HCT116 (cell line): Measurements from ENCODE around the gene RAI14. TPM values are rescaled to one million over a fixed set of nuclear protein-coding genes. Genes with fewer than 3 reads are reported as not detected.

Source experiments
- ATAC-seq: fragments of 200-7000 bp; cut with Tn5 transposase; 2 replicates; pipeline ENCODE4 v1.9.1; 2020; ENCODE audit warnings: mild to moderate bottlenecking, moderate library complexity
- BruUV-seq: library from RNA; stranded (reverse); fragments of 400-500 nt; replicated peaks from 2 replicates; lab custom pipeline; 2021; lab: Mats Ljungman, UMichigan
- CTCF ChIA-PET: fragments of 300-600 bp; sonication (Branson Sonifier 250); formaldehyde crosslinking; loops from one replicate; lab custom pipeline; 2021; ENCODE audit warnings: antibody characterized with exemption; lab: Charles Lee
- POLR2A ChIA-PET: fragments of 300-600, 350-600 bp; sonication (Branson Sonifier 250); formaldehyde crosslinking; loops from one replicate; lab custom pipeline; 2021; ENCODE audit warnings: antibody characterized with exemption; lab: Charles Lee
- RAD21 ChIA-PET, 2 experiments: fragments of 300-600 bp; sonication (Branson Sonifier 250); formaldehyde crosslinking; loops; one replicate each; lab custom pipeline; 2023; ENCODE audit warnings: low total read pairs in 2 of 2; ENCODE audit not compliant: uncharacterized antibody in 2 of 2, unreplicated experiment in 2 of 2, low non-redundant PET in 1 of 2; lab: Charles Lee
- DNase-seq: peaks from one replicate; pipeline ENCODE4 v3.0.0-alpha.2; 2010; ENCODE audit warnings: low read depth, low spot score
- H2AFZ ChIP-seq: fragments of 200-600 bp; shearing (Covaris generic), sonication (generic); 2 replicates; pipeline ENCODE4 v1.6.1; 2017; ENCODE audit warnings: low read depth, mixed run types, mixed read lengths, antibody characterized with exemption, low read length; ENCODE audit not compliant: poor library complexity, severe bottlenecking
- H3K27ac ChIP-seq: 2 replicates; pipeline ENCODE4 v1.5.1; 2012; ENCODE audit warnings: low read depth, low read length
- H3K27me3 ChIP-seq: fragments of 200-600 bp; sonication (generic); 2 replicates; pipeline ENCODE4 v1.6.1; 2016; ENCODE audit warnings: mixed run types, low read length, mixed read lengths; ENCODE audit not compliant: insufficient read depth
- H3K36me3 ChIP-seq, 2 experiments: fragments of 200-500 bp in 1 of 2; fragments of 200-600 bp in 1 of 2; sonication (Bioruptor generic) in 1 of 2; sonication (generic) in 1 of 2; 2 replicates each; pipeline versions ENCODE4 v1.5.1 to v1.6.1; 2014 to 2016; ENCODE audit warnings: low read length in 2 of 2, inconsistent platforms in 1 of 2, mixed read lengths in 1 of 2, mixed run types in 1 of 2; ENCODE audit not compliant: insufficient read depth in 2 of 2, control insufficient read depth in 1 of 2
- H3K4me1 ChIP-seq, 2 experiments: fragments of 200-600 bp in 1 of 2; sonication (generic) in 1 of 2; 2 replicates each; pipeline versions ENCODE4 v1.5.1 to v1.6.1; 2012 to 2017; ENCODE audit warnings: low read length in 2 of 2, inconsistent platforms in 1 of 2, mild to moderate bottlenecking in 1 of 2, mixed read lengths in 1 of 2, mixed run types in 1 of 2, moderate library complexity in 1 of 2; ENCODE audit not compliant: insufficient read depth in 2 of 2, control insufficient read depth in 1 of 2
- H3K4me2 ChIP-seq: fragments of 200-600 bp; sonication (generic); 2 replicates; pipeline ENCODE4 v1.6.1; 2017; ENCODE audit warnings: mixed run types, low read length, mixed read lengths
- H3K4me3 ChIP-seq, 2 experiments: fragments of 200-600 bp in 1 of 2; sonication (generic) in 1 of 2; replicated peaks in 1 of 2; 2 replicates each; pipeline ENCODE4 v1.5.1; 2011 to 2016; ENCODE audit warnings: low read length in 2 of 2, control low read depth in 1 of 2, low read depth in 1 of 2, mild to moderate bottlenecking in 1 of 2, mixed read lengths in 1 of 2, mixed run types in 1 of 2
- H3K79me2 ChIP-seq: fragments of 200-600 bp; sonication (generic); 2 replicates; pipeline ENCODE4 v1.6.1; 2017; ENCODE audit warnings: mild to moderate bottlenecking, mixed run types, low read length, moderate library complexity, mixed read lengths; ENCODE audit not compliant: insufficient read depth
- H3K9ac ChIP-seq: fragments of 200-600 bp; sonication (generic); 2 replicates; pipeline ENCODE4 v1.6.1; 2016; ENCODE audit warnings: low read length, mixed read lengths
- H3K9me2 ChIP-seq: fragments of 200-600 bp; sonication (generic), shearing (Covaris generic); 2 replicates; pipeline ENCODE4 v1.6.1; 2017; ENCODE audit warnings: mixed run types, mild to moderate bottlenecking, moderate library complexity; ENCODE audit not compliant: insufficient read depth
- H3K9me3 ChIP-seq, 2 experiments: fragments of 200-500 bp in 1 of 2; fragments of 200-600 bp in 1 of 2; sonication (Bioruptor generic) in 1 of 2; sonication (generic) in 1 of 2; 2 replicates each; pipeline ENCODE4 v1.6.1; 2014 to 2017; ENCODE audit warnings: low read length in 2 of 2, mixed read lengths in 2 of 2, inconsistent platforms in 1 of 2, low read depth in 1 of 2, mild to moderate bottlenecking in 1 of 2, mixed run types in 1 of 2, moderate library complexity in 1 of 2; ENCODE audit not compliant: control insufficient read depth in 1 of 2, insufficient read depth in 1 of 2
- H4K20me1 ChIP-seq: fragments of 200-600 bp; sonication (generic), shearing (Covaris generic); 2 replicates; pipeline ENCODE4 v1.6.1; 2017; ENCODE audit warnings: mixed run types, mild to moderate bottlenecking, moderate library complexity; ENCODE audit not compliant: insufficient read depth
- CBX3 ChIP-seq: IDR thresholded peaks from 2 replicates; pipeline ENCODE4 v1.6.1; 2012; ENCODE audit warnings: low read depth
- EGR1 ChIP-seq: IDR thresholded peaks from 2 replicates; pipeline ENCODE4 v1.6.1; 2012; ENCODE audit warnings: low read depth
- EZH2 ChIP-seq: fragments of 200-600 bp; sonication (generic); IDR thresholded peaks from 2 replicates; pipeline ENCODE4 v1.6.1; 2017; ENCODE audit warnings: antibody characterized with exemption, mixed run types
- EZH2phosphoT487 ChIP-seq: fragments of 200-600 bp; IDR thresholded peaks from 2 replicates; pipeline ENCODE4 v1.6.1; 2018; ENCODE audit warnings: antibody characterized with exemption, borderline replicate concordance
- JUND ChIP-seq: IDR thresholded peaks from 2 replicates; pipeline ENCODE4 v1.6.1; 2012
- POLR2A ChIP-seq: IDR thresholded peaks from 2 replicates; pipeline ENCODE4 v1.7.0; 2011; ENCODE audit warnings: borderline replicate concordance; ENCODE audit not compliant: insufficient read depth, insufficient read length; ENCODE audit errors: extremely low read depth
- POLR2AphosphoS5 ChIP-seq: IDR thresholded peaks from 2 replicates; pipeline ENCODE4 v1.6.1; 2011; ENCODE audit warnings: mild to moderate bottlenecking, low read depth, low read length, moderate library complexity
- RAD21 ChIP-seq: IDR thresholded peaks from 2 replicates; pipeline ENCODE4 v1.6.1; 2012; ENCODE audit warnings: low read depth, mild to moderate bottlenecking
- SIN3A ChIP-seq: IDR thresholded peaks from 2 replicates; pipeline ENCODE4 v1.6.1; 2012; ENCODE audit warnings: low read depth
- SP1 ChIP-seq: IDR thresholded peaks from 2 replicates; pipeline ENCODE4 v1.6.1; 2012; ENCODE audit warnings: low read depth
- TCF7L2 ChIP-seq: IDR thresholded peaks from 2 replicates; pipeline ENCODE4 v1.7.0; 2011; ENCODE audit warnings: borderline replicate concordance, inconsistent platforms; ENCODE audit not compliant: insufficient read depth, insufficient read length; ENCODE audit errors: extremely low read depth
- ZFX ChIP-seq: fragments of 450-650 bp; IDR thresholded peaks from 2 replicates; pipeline ENCODE4 v1.6.1; 2017
- ZNF274 ChIP-seq: fragments of 200-500 bp; sonication (Bioruptor generic); IDR thresholded peaks from 2 replicates; pipeline ENCODE4 v1.6.1; 2014; ENCODE audit warnings: mild to moderate bottlenecking, low read depth, low read length, inconsistent platforms
- intact Hi-C: fragments of 100-400 bp; cut with micrococcal nuclease; formaldehyde crosslinking; loops from 2 replicates; pipeline ENCODE4 v1.10.0; 2022
- total RNA-seq: library from RNA; stranded (reverse); gene quantifications from one replicate; pipeline ENCODE4 v1.2.1, GENCODE V29; 2021; ENCODE audit not compliant: unreplicated experiment
- TF ChIP-seq, protein P1 (sequence below): IDR thresholded peaks from 2 replicates; pipeline ENCODE4 v1.6.1; 2011; ENCODE audit warnings: mild to moderate bottlenecking, low read length, moderate library complexity; ENCODE audit not compliant: insufficient replicate concordance; ENCODE audit errors: extremely low read depth
- TF ChIP-seq, protein P2 (sequence below): IDR thresholded peaks from 2 replicates; pipeline ENCODE4 v1.6.1; 2012
- TF ChIP-seq, protein P3 (sequence below): IDR thresholded peaks from 2 replicates; pipeline ENCODE4 v1.6.1; 2012; ENCODE audit warnings: low read depth

Gene RAI14
- total RNA-seq, 1 experiment from 2014 or later, result 47.9 TPM

DNA sequence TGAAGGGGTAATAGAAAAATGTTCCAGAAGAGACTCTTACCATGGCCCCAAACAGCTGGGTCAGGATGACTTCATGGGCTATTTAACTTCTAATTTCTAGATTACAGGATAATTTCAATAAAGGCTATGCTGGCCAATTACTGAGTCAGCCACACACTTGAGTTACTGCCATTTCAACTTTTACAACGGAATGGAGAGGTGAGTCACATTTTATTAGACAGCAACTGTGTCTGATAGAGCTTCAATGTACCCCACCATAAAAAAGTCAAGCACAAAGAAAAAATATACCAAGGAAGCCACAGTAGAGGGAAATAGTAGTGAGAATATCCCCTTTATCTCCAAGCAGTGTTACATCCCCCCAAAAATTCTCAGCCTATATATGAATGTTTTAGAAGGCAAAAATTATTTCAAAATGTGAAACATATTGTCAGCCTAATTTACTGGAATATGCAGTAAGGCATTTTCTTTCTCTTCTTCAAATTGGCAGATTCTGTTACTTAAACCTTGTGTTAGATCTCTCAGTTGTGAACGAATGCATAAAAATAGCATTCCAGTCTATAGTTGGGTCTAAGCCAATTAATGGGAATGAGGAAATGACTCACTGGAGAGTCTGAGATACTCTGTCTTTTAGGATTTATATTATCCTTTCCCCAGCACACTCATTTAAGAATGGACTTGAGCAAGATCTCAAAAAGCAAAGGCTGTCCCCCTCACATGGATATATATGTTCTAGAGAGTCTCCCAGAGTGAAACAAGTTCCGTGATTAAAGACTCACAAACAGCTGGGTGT is 47.1 kb upstream of the RAI14 start (continued):
- no peak for TF ChIP-seq SIN3A
- no peak for TF ChIP-seq ZNF274
- TF ChIP-seq SP1, result peak; percentile 40
- TF ChIP-seq POLR2AphosphoS5, result peak; percentile 18; the same call in 1 of the 2 replicates
- no peak for TF ChIP-seq TCF7L2
- no peak for TF ChIP-seq POLR2A
- TF ChIP-seq EGR1, result peak; percentile 25; the same call in 1 of the 2 replicates
- TF ChIP-seq, protein P1, sequence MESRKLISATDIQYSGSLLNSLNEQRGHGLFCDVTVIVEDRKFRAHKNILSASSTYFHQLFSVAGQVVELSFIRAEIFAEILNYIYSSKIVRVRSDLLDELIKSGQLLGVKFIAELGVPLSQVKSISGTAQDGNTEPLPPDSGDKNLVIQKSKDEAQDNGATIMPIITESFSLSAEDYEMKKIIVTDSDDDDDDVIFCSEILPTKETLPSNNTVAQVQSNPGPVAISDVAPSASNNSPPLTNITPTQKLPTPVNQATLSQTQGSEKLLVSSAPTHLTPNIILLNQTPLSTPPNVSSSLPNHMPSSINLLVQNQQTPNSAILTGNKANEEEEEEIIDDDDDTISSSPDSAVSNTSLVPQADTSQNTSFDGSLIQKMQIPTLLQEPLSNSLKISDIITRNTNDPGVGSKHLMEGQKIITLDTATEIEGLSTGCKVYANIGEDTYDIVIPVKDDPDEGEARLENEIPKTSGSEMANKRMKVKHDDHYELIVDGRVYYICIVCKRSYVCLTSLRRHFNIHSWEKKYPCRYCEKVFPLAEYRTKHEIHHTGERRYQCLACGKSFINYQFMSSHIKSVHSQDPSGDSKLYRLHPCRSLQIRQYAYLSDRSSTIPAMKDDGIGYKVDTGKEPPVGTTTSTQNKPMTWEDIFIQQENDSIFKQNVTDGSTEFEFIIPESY, result no peak
- TF ChIP-seq EZH2phosphoT487, result no peak
- TF ChIP-seq JUND, result peak; percentile 59
- no peak for TF ChIP-seq ZFX
- TF ChIP-seq, protein P2, sequence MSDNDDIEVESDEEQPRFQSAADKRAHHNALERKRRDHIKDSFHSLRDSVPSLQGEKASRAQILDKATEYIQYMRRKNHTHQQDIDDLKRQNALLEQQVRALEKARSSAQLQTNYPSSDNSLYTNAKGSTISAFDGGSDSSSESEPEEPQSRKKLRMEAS, result no peak

DNA sequence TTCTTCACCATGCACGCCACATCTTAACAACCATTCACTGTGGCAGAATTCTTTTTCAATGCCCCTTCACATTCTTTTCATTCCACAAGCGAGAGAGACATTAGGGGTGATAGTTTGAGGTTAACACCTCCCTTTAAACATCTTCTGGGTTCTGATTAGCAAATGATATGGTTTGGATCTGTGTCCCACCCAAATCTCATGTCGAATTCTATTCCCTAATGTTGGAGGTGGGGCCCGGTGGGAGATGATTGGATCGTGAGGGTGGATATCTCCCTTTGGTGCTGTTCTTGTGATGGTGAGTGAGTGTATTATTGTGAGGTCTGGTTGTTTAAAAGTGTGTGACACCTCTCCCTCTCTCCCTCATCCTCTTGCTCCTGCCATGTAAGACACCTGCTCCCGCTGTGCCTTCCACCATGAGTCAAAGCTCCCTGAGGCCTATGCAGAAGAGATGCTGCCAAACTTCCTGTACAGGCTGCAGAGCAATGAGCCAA is 46.1 kb upstream of the RAI14 start:
- ChIA-PET CTCF (no interaction called here), POLR2A (no interaction called here), RAD21 (no interaction called here)
- no peak overlapping the region for H3K4me3 ChIP-seq
- H3K36me3 ChIP-seq, result no peaks in the 10 kb centered on the region
- no peaks in the 10 kb centered on the region for H3K27me3 ChIP-seq
- H2AFZ ChIP-seq, result no peak overlapping the region
- H3K9me3 ChIP-seq, result no peaks in the 10 kb centered on the region
- no peaks in the 10 kb centered on the region for H3K79me2 ChIP-seq
- peaks cover 20 to 28% of the 10 kb centered on the region in 2 experiments for H3K4me1 ChIP-seq
- intact Hi-C loops, result no loop called here
- ATAC-seq (peak; percentile 3; the same call in 1 of the 2 replicates), DNase-seq (no peak)
- H3K27ac ChIP-seq, result peak overlapping the region; percentile 56; the same call in 1 of the 2 replicates
- H3K4me2 ChIP-seq, result peak overlapping the region; percentile 73
- no peaks in the 10 kb centered on the region for H3K9me2 ChIP-seq
- H3K9ac ChIP-seq, result no peak overlapping the region
- no TSS peak for BruUV-seq
- no peaks in the 10 kb centered on the region for H4K20me1 ChIP-seq
- TF ChIP-seq EGR1, result no peak
- TF ChIP-seq SP1, result no peak
- no peak for TF ChIP-seq EZH2
- TF ChIP-seq POLR2A, result no peak
- TF ChIP-seq, protein P3, sequence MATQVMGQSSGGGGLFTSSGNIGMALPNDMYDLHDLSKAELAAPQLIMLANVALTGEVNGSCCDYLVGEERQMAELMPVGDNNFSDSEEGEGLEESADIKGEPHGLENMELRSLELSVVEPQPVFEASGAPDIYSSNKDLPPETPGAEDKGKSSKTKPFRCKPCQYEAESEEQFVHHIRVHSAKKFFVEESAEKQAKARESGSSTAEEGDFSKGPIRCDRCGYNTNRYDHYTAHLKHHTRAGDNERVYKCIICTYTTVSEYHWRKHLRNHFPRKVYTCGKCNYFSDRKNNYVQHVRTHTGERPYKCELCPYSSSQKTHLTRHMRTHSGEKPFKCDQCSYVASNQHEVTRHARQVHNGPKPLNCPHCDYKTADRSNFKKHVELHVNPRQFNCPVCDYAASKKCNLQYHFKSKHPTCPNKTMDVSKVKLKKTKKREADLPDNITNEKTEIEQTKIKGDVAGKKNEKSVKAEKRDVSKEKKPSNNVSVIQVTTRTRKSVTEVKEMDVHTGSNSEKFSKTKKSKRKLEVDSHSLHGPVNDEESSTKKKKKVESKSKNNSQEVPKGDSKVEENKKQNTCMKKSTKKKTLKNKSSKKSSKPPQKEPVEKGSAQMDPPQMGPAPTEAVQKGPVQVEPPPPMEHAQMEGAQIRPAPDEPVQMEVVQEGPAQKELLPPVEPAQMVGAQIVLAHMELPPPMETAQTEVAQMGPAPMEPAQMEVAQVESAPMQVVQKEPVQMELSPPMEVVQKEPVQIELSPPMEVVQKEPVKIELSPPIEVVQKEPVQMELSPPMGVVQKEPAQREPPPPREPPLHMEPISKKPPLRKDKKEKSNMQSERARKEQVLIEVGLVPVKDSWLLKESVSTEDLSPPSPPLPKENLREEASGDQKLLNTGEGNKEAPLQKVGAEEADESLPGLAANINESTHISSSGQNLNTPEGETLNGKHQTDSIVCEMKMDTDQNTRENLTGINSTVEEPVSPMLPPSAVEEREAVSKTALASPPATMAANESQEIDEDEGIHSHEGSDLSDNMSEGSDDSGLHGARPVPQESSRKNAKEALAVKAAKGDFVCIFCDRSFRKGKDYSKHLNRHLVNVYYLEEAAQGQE, result no peak
- TF ChIP-seq RAD21, result no peak
- TF ChIP-seq CBX3, result no peak
- no peak for TF ChIP-seq EZH2phosphoT487
- TF ChIP-seq, protein P1, result no peak
